Panc1 (cell line): ENCODE results near the gene SLC35D3.

Source experiments
- CTCF ChIP-seq: fragments of 450-650 bp; IDR thresholded peaks from 2 replicates; pipeline ENCODE4 v1.5.1; 2017; ENCODE audit warnings: mild to moderate bottlenecking
- POLR2AphosphoS5 ChIP-seq: IDR thresholded peaks from 2 replicates; pipeline ENCODE4 v1.6.1; 2012; ENCODE audit warnings: mild to moderate bottlenecking, low read depth, low read length, moderate library complexity

- TF ChIP-seq CTCF (no peak), POLR2AphosphoS5 (no peak)
These were observed 36.1 kb downstream of the SLC35D3 start for GRCh38 chr6:136958168-136958567.
